GM19351 (cell line): ENCODE data around the gene PTPRD.

Source experiments
- ATAC-seq: cut with Tn5 transposase; IDR thresholded peaks from one replicate; pipeline ENCODE4 v1.9.1; 2021; ENCODE audit warnings: mild to moderate bottlenecking, moderate library complexity; ENCODE audit not compliant: unreplicated experiment

PTPRD gene

GRCh38 chr9:8332871-8333270 is 2279.9 kb downstream of the PTPRD start:
- no peak for ATAC-seq

DNA sequence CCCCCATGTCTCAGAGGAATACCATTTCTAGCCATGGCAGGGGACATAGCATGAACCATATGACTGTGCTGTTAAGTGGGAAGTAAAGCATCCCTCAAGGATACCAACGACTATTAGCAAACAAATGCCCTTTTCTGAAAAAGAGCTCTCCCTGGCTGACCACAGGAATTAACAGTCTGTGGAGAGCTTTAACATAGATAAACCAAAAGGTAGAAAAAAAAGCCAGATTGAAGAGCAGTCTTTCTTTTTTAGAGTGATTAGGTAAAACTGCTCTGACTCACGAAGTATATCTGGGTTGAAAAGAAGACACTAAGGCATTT is 2280.5 kb downstream of the PTPRD start:
- no peak for ATAC-seq

GRCh38 chr9:8331507-8332330 is 2281.1 kb downstream of the PTPRD start:
- ATAC-seq = no peak

DNA sequence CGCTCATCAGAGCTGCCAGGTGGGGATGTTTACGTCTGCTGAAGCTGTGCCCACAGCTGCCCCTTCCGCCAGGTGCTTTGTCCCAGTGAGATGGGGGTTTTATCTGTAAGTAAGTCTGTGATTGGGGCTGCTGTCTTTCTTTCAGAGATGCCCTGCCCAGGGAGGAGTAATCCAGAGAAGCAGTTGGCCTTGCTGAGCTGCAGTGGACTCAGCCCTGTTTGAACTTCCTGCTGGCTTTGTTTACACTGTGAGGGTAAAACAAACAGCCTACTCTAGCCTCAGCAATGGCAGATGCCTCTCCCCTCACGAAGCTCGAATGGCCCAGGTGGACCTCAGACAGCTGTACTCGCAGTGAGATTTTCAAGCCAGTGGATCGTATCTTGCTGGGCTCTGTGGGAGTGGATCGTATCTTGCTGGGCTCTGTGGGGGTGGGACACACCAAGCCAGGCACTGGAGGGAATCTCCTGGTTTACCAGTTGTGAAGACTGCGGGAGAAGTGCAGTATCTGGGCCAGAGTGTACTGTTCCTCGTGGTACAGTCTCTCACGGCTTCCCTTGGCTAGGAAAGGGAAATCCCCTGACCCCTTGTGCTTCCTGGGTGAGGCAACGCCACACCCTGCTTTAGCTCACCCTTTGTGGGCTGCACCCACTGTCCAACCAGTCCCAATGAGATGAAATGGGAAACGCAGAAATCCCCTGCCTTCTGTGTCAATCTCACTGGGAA is 2283.1 kb downstream of the PTPRD start:
- ATAC-seq = no peak

- ATAC-seq = no peak
Observed at GRCh38 chr9:8315211-8315610, 2297.6 kb downstream of the PTPRD start.

GRCh38 chr9:8309258-8309657 is 2303.5 kb downstream of the PTPRD start:
- ATAC-seq = no peak

GRCh38 chr9:8304720-8305119 is 2308.1 kb downstream of the PTPRD start:
- ATAC-seq = no peak

DNA sequence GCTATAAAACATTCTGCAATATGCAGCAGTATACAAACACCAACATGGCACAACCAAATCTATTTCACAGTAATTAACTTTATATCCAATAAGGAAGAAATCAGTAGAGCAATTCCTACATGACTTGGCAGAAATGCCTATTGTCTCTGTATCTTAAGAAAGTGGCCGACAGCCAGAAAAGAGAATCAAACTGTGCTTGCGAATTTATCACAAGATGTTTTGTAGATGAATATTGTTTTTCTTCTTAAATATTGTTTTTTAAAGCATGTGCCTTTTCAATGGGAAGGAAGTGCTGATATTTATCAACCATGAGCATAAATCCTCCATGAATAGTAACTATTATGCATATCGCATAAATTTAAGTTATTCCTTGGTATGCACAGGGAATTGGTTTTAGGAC is 2311.5 kb downstream of the PTPRD start:
- no peak for ATAC-seq

DNA sequence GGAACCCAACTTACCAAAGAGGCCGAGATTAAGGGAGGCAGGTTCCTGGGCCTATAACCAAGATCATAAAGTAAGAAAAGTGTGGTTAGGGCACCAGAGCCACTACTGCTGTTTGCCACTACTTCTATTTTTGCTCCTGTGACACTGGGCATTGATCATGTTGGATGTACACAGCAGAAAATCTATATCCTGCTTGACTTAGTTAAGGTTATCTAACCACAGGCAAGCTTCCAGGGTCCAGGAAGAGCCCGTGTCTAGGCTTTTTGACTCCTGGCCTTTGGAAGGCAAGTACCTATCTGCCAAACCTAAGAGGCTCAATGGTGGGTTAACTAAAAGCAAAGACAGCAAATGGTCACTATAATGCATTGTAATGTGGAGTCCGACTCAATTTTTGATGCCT is 2315.8 kb downstream of the PTPRD start:
- no peak for ATAC-seq

- no peak for ATAC-seq
Observed at GRCh38 chr9:8292657-8293056, 2320.1 kb downstream of the PTPRD start.

DNA sequence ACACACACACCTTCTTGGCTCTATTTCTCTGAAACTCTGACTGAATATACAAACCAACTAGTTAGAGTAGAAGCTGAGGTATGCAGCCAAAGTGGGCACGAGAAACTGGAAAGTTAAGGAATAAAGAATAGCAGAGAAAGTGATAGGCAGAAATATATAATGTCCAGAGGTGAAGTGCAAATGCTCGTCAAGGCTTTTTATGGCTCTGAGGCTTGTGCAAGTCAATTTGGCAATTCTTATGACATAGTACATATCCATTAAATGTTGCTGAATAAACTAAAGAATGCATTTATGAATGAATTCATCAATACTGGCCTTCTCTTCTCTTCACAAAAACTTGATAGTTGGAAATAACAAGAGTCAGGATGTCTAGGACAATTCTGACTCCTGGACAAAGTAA is 2323.1 kb downstream of the PTPRD start:
- ATAC-seq = no peak

DNA sequence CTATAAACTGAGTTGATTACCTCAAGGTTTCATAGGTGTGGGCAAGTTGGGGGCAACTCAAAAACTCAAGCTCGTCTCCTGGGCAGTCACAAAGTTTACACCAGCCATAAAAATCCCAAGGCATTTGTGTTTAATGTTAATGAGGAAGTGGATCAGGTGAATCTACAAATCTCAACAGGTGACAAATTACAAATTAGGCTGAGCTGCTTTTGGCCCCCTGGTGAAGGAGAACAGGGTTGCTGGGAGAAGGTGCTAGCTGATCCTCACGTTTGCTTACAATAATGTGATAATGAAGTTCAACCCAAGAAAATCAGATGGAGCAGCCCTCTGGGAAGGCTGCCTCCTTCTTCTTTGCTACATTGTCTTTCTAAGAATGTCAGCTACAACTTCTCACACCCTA is 2324.8 kb downstream of the PTPRD start:
- ATAC-seq = no peak

DNA sequence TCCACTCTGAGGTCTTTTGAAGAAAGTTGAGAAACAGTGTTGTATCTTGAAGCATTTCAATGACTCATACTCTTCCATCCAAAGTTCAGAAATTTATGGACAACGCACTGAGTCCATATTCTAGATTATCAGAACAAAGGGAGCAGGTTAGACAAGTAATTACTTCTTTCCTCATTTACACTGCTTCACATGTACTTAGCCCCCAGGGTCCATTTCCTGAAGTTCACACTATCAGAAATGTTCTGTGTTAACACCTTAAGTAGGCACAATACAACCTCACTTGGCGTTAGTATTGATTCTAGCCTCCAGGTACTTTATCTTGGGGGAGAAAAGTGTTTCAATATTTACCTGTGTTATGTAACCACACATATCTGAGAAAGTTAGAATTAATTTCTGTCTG is 2325.3 kb downstream of the PTPRD start:
- ATAC-seq = no peak

GRCh38 chr9:8284884-8285283 is 2327.9 kb downstream of the PTPRD start:
- no peak for ATAC-seq

GRCh38 chr9:8282535-8282934 is 2330.3 kb downstream of the PTPRD start:
- ATAC-seq = no peak

GRCh38 chr9:8280811-8281210 is 2332.0 kb downstream of the PTPRD start:
- no peak for ATAC-seq

- no peak for ATAC-seq
Observed at GRCh38 chr9:8278048-8278447, 2334.8 kb downstream of the PTPRD start.

GRCh38 chr9:8270235-8270634 is 2342.6 kb downstream of the PTPRD start:
- no peak for ATAC-seq

DNA sequence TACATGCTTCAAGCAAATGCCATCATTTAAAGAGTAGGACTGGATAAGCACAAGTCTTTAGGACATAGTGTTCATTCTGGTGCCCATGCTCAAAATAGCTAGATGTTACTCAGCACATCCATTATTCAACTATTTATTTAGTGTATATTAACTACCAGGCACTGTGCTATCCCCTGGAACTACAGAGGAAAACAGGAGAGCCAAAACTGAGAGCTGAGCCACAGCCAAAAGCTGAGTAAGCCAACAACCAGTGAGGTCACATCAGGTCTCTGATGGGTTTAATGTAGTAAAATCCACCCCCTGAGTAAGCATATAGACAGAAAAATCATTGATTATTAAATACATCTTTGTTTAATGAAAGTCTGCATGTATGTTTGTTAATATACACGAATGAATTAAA is 2343.9 kb downstream of the PTPRD start:
- no peak for ATAC-seq

GRCh38 chr9:8268216-8268878 is 2344.5 kb downstream of the PTPRD start:
- no peak for ATAC-seq

DNA sequence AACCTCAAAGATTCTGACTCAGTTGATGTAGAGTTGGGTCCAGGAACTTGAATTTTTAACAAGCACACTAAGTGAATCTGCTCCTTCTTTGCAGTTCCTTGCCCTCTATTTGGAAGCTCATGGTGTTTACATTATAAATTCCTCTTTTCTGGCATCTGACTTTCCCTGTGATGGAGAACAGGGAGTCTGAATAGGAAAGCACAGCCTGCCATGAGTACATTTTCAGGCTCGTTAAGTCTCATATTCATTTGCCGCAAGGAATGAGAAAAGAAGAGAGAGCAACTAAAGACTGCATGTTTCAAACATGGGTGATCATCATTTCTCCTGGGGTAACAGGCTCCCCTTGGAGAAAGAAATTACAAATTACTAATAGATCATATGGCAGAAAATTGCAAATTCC is 2345.2 kb downstream of the PTPRD start:
- no peak for ATAC-seq

DNA sequence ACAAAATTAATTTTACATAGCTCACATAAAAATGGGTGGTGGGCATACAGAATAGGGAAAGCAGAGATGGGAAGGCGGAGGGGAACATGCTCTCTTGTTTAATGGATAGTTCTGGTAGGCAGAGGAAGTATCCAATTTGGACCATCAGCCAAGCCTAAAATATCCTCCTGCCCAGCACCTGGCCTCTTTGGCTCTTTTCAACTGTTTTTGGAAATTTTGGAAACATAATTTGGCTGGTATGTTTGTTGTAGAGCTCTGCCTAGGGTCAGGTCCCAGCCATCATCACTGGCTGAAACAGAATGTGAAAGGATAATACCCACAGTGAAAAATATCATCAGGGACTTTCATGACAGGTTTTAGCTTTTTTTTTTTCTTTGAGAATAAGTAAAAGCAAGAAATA is 2345.9 kb downstream of the PTPRD start:
- ATAC-seq = no peak
